Measurements from ENCODE around the gene XAGE1B.

DNA sequence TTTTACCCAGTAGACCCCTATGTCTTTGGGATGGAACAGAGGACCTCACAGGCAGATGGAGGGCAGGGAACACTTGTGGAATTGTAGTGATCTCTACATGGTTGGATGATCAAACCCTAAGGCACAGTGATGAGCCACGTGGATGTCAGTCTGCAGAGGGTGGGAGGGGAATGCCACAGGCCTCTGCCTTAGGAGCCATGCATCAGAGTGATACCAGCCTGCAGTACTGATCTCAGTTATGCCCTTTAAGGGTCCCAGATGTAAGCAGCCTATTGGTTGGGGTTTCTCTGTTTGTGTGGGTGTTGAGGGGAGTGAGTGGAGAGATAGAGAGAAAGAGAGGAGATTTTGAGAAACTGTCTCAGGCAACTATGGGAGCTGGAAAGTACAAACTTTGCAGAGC, 39.9 kb upstream of the XAGE1B start:
- TF ChIP-seq, protein P1, sequence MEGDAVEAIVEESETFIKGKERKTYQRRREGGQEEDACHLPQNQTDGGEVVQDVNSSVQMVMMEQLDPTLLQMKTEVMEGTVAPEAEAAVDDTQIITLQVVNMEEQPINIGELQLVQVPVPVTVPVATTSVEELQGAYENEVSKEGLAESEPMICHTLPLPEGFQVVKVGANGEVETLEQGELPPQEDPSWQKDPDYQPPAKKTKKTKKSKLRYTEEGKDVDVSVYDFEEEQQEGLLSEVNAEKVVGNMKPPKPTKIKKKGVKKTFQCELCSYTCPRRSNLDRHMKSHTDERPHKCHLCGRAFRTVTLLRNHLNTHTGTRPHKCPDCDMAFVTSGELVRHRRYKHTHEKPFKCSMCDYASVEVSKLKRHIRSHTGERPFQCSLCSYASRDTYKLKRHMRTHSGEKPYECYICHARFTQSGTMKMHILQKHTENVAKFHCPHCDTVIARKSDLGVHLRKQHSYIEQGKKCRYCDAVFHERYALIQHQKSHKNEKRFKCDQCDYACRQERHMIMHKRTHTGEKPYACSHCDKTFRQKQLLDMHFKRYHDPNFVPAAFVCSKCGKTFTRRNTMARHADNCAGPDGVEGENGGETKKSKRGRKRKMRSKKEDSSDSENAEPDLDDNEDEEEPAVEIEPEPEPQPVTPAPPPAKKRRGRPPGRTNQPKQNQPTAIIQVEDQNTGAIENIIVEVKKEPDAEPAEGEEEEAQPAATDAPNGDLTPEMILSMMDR (IDR thresholded peaks at IDR 0.05; ENCODE audit: insufficient read depth, low read length) = no peak
- TF ChIP-seq POLR2AphosphoS5 (IDR thresholded peaks at IDR 0.05; ENCODE audit: low read depth) = no peak

Measured in HL-60 (cell line).